SU-DHL-6 (cell line): ENCODE results near the gene MYO10.

ENCODE experiments used
- EZH2phosphoT487 ChIP-seq: fragments of 200-600 bp; sonication (generic), shearing (Covaris generic); conservative IDR thresholded peaks from 2 replicates; pipeline ENCODE4 v1.6.1; 2018; ENCODE audit warnings: mild to moderate bottlenecking, antibody characterized with exemption, low read length, moderate library complexity, mixed read lengths
- TF ChIP-seq, protein P1 (sequence below): fragments of 200-600 bp; sonication (generic); IDR thresholded peaks from one replicate; pipeline ENCODE4 v1.5.1; 2017; ENCODE audit warnings: antibody characterized with exemption, mild to moderate bottlenecking, low read length, moderate library complexity; ENCODE audit not compliant: insufficient read depth, poor library complexity, severe bottlenecking

DNA sequence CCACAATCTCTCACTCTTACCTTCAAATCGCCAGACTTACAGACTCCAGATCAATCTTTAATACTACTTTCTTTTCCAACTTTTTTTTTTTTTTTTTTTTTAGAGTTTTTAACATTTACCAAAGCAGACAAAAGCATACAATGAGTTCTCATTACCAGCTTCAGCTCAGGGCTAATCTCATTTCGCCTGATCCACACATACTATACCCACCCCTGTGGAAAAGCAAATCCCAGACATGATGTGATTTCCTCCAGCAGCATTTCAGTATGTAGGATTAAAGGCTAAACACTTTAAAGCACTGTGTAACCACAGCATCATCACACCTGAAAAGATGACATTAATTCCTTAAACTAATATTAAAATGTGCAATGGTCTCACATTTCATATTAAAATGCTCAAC, 180.4 kb downstream of the MYO10 start:
- TF ChIP-seq, protein P1, sequence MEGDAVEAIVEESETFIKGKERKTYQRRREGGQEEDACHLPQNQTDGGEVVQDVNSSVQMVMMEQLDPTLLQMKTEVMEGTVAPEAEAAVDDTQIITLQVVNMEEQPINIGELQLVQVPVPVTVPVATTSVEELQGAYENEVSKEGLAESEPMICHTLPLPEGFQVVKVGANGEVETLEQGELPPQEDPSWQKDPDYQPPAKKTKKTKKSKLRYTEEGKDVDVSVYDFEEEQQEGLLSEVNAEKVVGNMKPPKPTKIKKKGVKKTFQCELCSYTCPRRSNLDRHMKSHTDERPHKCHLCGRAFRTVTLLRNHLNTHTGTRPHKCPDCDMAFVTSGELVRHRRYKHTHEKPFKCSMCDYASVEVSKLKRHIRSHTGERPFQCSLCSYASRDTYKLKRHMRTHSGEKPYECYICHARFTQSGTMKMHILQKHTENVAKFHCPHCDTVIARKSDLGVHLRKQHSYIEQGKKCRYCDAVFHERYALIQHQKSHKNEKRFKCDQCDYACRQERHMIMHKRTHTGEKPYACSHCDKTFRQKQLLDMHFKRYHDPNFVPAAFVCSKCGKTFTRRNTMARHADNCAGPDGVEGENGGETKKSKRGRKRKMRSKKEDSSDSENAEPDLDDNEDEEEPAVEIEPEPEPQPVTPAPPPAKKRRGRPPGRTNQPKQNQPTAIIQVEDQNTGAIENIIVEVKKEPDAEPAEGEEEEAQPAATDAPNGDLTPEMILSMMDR: no peak
- no peak for TF ChIP-seq EZH2phosphoT487
